HCT116 (cell line): ENCODE results near the gene KCNN3. TPM values are rescaled to one million over a fixed set of nuclear protein-coding genes. Genes with fewer than 3 reads are reported as not detected.

Experiments
- ATAC-seq: fragments of 200-7000 bp; cut with Tn5 transposase; 2 replicates; pipeline ENCODE4 v1.9.1; 2020; ENCODE audit warnings: mild to moderate bottlenecking, moderate library complexity
- BruUV-seq: library from RNA; stranded (reverse); fragments of 400-500 nt; replicated peaks from 2 replicates; lab custom pipeline; 2021; lab: Mats Ljungman, UMichigan
- CTCF ChIA-PET: fragments of 300-600 bp; sonication (Branson Sonifier 250); formaldehyde crosslinking; loops from one replicate; lab custom pipeline; 2021; ENCODE audit warnings: antibody characterized with exemption; lab: Charles Lee
- POLR2A ChIA-PET: fragments of 300-600, 350-600 bp; sonication (Branson Sonifier 250); formaldehyde crosslinking; loops from one replicate; lab custom pipeline; 2021; ENCODE audit warnings: antibody characterized with exemption; lab: Charles Lee
- RAD21 ChIA-PET, 2 experiments: fragments of 300-600 bp; sonication (Branson Sonifier 250); formaldehyde crosslinking; loops; one replicate each; lab custom pipeline; 2023; ENCODE audit warnings: low total read pairs in 2 of 2; ENCODE audit not compliant: uncharacterized antibody in 2 of 2, unreplicated experiment in 2 of 2, low non-redundant PET in 1 of 2; lab: Charles Lee
- DNase-seq: peaks from one replicate; pipeline ENCODE4 v3.0.0-alpha.2; 2010; ENCODE audit warnings: low read depth, low spot score
- H2AFZ ChIP-seq: fragments of 200-600 bp; shearing (Covaris generic), sonication (generic); 2 replicates; pipeline ENCODE4 v1.6.1; 2017; ENCODE audit warnings: low read depth, mixed run types, mixed read lengths, antibody characterized with exemption, low read length; ENCODE audit not compliant: poor library complexity, severe bottlenecking
- H3K27ac ChIP-seq: 2 replicates; pipeline ENCODE4 v1.5.1; 2012; ENCODE audit warnings: low read depth, low read length
- H3K27me3 ChIP-seq: fragments of 200-600 bp; sonication (generic); 2 replicates; pipeline ENCODE4 v1.6.1; 2016; ENCODE audit warnings: mixed run types, low read length, mixed read lengths; ENCODE audit not compliant: insufficient read depth
- H3K36me3 ChIP-seq, 2 experiments: fragments of 200-500 bp in 1 of 2; fragments of 200-600 bp in 1 of 2; sonication (Bioruptor generic) in 1 of 2; sonication (generic) in 1 of 2; 2 replicates each; pipeline versions ENCODE4 v1.5.1 to v1.6.1; 2014 to 2016; ENCODE audit warnings: low read length in 2 of 2, inconsistent platforms in 1 of 2, mixed read lengths in 1 of 2, mixed run types in 1 of 2; ENCODE audit not compliant: insufficient read depth in 2 of 2, control insufficient read depth in 1 of 2
- H3K4me1 ChIP-seq, 2 experiments: fragments of 200-600 bp in 1 of 2; sonication (generic) in 1 of 2; 2 replicates each; pipeline versions ENCODE4 v1.5.1 to v1.6.1; 2012 to 2017; ENCODE audit warnings: low read length in 2 of 2, inconsistent platforms in 1 of 2, mild to moderate bottlenecking in 1 of 2, mixed read lengths in 1 of 2, mixed run types in 1 of 2, moderate library complexity in 1 of 2; ENCODE audit not compliant: insufficient read depth in 2 of 2, control insufficient read depth in 1 of 2
- H3K4me2 ChIP-seq: fragments of 200-600 bp; sonication (generic); 2 replicates; pipeline ENCODE4 v1.6.1; 2017; ENCODE audit warnings: mixed run types, low read length, mixed read lengths
- H3K4me3 ChIP-seq, 2 experiments: fragments of 200-600 bp in 1 of 2; sonication (generic) in 1 of 2; replicated peaks in 1 of 2; 2 replicates each; pipeline ENCODE4 v1.5.1; 2011 to 2016; ENCODE audit warnings: low read length in 2 of 2, control low read depth in 1 of 2, low read depth in 1 of 2, mild to moderate bottlenecking in 1 of 2, mixed read lengths in 1 of 2, mixed run types in 1 of 2
- H3K79me2 ChIP-seq: fragments of 200-600 bp; sonication (generic); 2 replicates; pipeline ENCODE4 v1.6.1; 2017; ENCODE audit warnings: mild to moderate bottlenecking, mixed run types, low read length, moderate library complexity, mixed read lengths; ENCODE audit not compliant: insufficient read depth
- H3K9ac ChIP-seq: fragments of 200-600 bp; sonication (generic); 2 replicates; pipeline ENCODE4 v1.6.1; 2016; ENCODE audit warnings: low read length, mixed read lengths
- H3K9me2 ChIP-seq: fragments of 200-600 bp; sonication (generic), shearing (Covaris generic); 2 replicates; pipeline ENCODE4 v1.6.1; 2017; ENCODE audit warnings: mixed run types, mild to moderate bottlenecking, moderate library complexity; ENCODE audit not compliant: insufficient read depth
- H3K9me3 ChIP-seq, 2 experiments: fragments of 200-500 bp in 1 of 2; fragments of 200-600 bp in 1 of 2; sonication (Bioruptor generic) in 1 of 2; sonication (generic) in 1 of 2; 2 replicates each; pipeline ENCODE4 v1.6.1; 2014 to 2017; ENCODE audit warnings: low read length in 2 of 2, mixed read lengths in 2 of 2, inconsistent platforms in 1 of 2, low read depth in 1 of 2, mild to moderate bottlenecking in 1 of 2, mixed run types in 1 of 2, moderate library complexity in 1 of 2; ENCODE audit not compliant: control insufficient read depth in 1 of 2, insufficient read depth in 1 of 2
- H4K20me1 ChIP-seq: fragments of 200-600 bp; sonication (generic), shearing (Covaris generic); 2 replicates; pipeline ENCODE4 v1.6.1; 2017; ENCODE audit warnings: mixed run types, mild to moderate bottlenecking, moderate library complexity; ENCODE audit not compliant: insufficient read depth
- CBX3 ChIP-seq: IDR thresholded peaks from 2 replicates; pipeline ENCODE4 v1.6.1; 2012; ENCODE audit warnings: low read depth
- CEBPB ChIP-seq: IDR thresholded peaks from 2 replicates; pipeline ENCODE4 v1.6.1; 2012; ENCODE audit warnings: low read depth
- EGR1 ChIP-seq: IDR thresholded peaks from 2 replicates; pipeline ENCODE4 v1.6.1; 2012; ENCODE audit warnings: low read depth
- EZH2phosphoT487 ChIP-seq: fragments of 200-600 bp; IDR thresholded peaks from 2 replicates; pipeline ENCODE4 v1.6.1; 2018; ENCODE audit warnings: antibody characterized with exemption, borderline replicate concordance
- FOSL1 ChIP-seq: IDR thresholded peaks from 2 replicates; pipeline ENCODE4 v1.6.1; 2012; ENCODE audit warnings: low read depth
- POLR2A ChIP-seq: IDR thresholded peaks from 2 replicates; pipeline ENCODE4 v1.7.0; 2011; ENCODE audit warnings: borderline replicate concordance; ENCODE audit not compliant: insufficient read depth, insufficient read length; ENCODE audit errors: extremely low read depth
- RAD21 ChIP-seq: IDR thresholded peaks from 2 replicates; pipeline ENCODE4 v1.6.1; 2012; ENCODE audit warnings: low read depth, mild to moderate bottlenecking
- TCF7L2 ChIP-seq: IDR thresholded peaks from 2 replicates; pipeline ENCODE4 v1.7.0; 2011; ENCODE audit warnings: borderline replicate concordance, inconsistent platforms; ENCODE audit not compliant: insufficient read depth, insufficient read length; ENCODE audit errors: extremely low read depth
- YY1 ChIP-seq: IDR thresholded peaks from 2 replicates; pipeline ENCODE4 v1.6.1; 2011; ENCODE audit warnings: low read length, low read depth, moderate library complexity, mild to moderate bottlenecking; ENCODE audit not compliant: insufficient replicate concordance; ENCODE audit errors: extremely low read depth
- ZFX ChIP-seq: fragments of 450-650 bp; IDR thresholded peaks from 2 replicates; pipeline ENCODE4 v1.6.1; 2017
- intact Hi-C: fragments of 100-400 bp; cut with micrococcal nuclease; formaldehyde crosslinking; loops from 2 replicates; pipeline ENCODE4 v1.10.0; 2022
- total RNA-seq: library from RNA; stranded (reverse); gene quantifications from one replicate; pipeline ENCODE4 v1.2.1, GENCODE V29; 2021; ENCODE audit not compliant: unreplicated experiment
- TF ChIP-seq, protein P1 (sequence below): IDR thresholded peaks from 2 replicates; pipeline ENCODE4 v1.6.1; 2012
- TF ChIP-seq, protein P2 (sequence below), 3 experiments: fragments of 200-600 bp in 1 of 3; sonication (generic) in 1 of 3; IDR thresholded peaks in 2 of 3; conservative IDR thresholded peaks in 1 of 3; 2 replicates each; pipeline ENCODE4 v1.5.1; 2012 to 2017; ENCODE audit warnings: low read depth in 2 of 3, low read length in 2 of 3, antibody characterized with exemption in 1 of 3, borderline replicate concordance in 1 of 3, control low read depth in 1 of 3, mild to moderate bottlenecking in 1 of 3, mixed read lengths in 1 of 3, mixed run types in 1 of 3, moderate library complexity in 1 of 3; ENCODE audit not compliant: insufficient read depth in 1 of 3

Gene KCNN3
- total RNA-seq, 1 experiment from 2014 or later = 1.1 TPM

DNA sequence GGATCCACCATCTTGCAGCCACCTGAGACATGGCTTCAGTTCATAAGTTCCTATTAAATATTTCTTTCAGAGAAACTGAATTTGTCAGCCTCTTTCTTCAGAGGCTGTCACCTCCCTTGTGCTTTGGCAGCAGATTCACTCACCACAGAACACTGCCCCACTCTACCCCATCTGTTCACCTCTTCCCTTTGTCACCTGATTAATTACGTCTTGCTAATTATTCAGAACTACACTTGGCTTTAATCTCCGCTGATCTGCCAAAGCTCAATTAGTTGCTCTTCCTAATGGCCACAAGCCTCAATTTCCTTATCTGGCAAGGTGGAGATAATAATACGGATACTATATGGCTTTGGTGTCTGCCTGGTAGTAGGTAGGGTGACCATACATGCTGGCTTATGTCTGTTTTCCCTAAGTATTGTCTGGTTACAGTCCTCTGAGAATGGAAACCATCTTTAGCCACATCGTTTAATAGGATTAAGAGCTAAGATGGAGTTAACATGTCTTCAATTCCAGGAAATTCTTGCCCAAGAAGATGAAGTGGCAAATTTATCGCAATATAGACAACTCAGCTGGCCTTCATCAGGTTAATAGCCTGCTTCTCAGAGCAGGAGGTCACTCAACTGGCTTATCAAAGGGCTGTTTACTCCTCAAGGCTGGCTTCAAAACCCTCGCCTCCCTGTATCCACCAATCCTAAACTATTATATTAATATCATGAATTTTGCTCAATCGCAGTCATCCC lies 203.9 kb downstream of the KCNN3 start:
- Histone ChIP-seq H3K27ac (no peak overlapping the region), H3K9ac (no peak overlapping the region), H3K9me3 (no peaks in the 10 kb centered on the region), H3K79me2 (no peaks in the 10 kb centered on the region), H3K4me1 (peaks cover 0 to 3% of the 10 kb centered on the region in 2 experiments; a peak in 1 of 4 replicates), H3K9me2 (no peaks in the 10 kb centered on the region), H3K27me3 (no peaks in the 10 kb centered on the region), H4K20me1 (no peaks in the 10 kb centered on the region), H2AFZ (no peak overlapping the region), H3K36me3 (no peaks in the 10 kb centered on the region), H3K4me2 (no peak overlapping the region), H3K4me3 (no peak overlapping the region)
- BruUV-seq = no TSS peak
- ATAC-seq = no peak
- TF ChIP-seq, protein P1, sequence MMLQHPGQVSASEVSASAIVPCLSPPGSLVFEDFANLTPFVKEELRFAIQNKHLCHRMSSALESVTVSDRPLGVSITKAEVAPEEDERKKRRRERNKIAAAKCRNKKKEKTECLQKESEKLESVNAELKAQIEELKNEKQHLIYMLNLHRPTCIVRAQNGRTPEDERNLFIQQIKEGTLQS = no peak
- no peak for TF ChIP-seq ZFX
- no peak for TF ChIP-seq POLR2A
- no peak for TF ChIP-seq FOSL1
- no peak for TF ChIP-seq CEBPB
- no peak for TF ChIP-seq YY1
- TF ChIP-seq EGR1 = no peak
- TF ChIP-seq TCF7L2 = no peak
- ChIA-PET POLR2A (no interaction called here), RAD21 (no interaction called here), CTCF (interaction anchor here (1.0 to 1.2 kb wide), 2 partner anchors 107 to 270 kb away, joined by 3 read pairs; partner anchors contain the start of gene PMVK)
- intact Hi-C loops = loop anchor here (5.0 to 10.0 kb wide), 3 partner anchors 101 to 396 kb away; partner anchors contain the start of genes CHRNB2 and EFNA4
- DNase-seq = no peak

DNA sequence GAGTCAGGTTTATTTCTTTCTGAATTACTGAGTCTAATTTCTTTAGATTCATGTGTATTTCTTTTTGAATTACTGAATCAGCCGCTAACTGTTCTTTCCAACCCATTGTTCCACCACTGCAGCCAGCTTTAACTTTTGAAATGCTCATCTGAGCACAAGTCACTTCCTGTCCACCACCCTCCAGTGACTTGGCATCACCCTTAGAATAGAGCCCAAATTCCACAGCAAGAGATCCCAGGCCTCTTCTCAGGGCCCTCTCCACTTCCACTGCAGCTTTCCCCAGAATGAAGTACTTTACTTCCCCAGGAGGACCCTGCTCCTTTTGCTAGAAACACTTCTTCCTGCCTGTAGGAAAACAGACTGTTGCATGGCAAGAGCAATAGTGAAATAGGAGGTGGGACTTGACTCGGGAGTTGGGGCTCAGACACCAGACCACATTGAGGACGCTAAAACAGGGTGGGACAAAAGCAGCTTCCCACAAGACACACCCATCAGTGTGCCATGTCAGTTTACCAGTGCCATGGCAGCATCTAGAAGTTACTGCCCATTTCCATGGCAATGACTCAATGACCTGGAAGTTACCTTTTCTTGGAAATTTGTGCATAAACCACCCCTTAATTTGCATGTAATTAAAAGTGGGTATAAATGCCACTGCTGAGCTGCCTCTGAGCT lies 205.6 kb downstream of the KCNN3 start:
- no peaks in the 10 kb centered on the region for H3K9me3 ChIP-seq
- H3K9ac ChIP-seq = no peak overlapping the region
- no peaks in the 10 kb centered on the region for H3K27me3 ChIP-seq
- H3K9me2 ChIP-seq = no peaks in the 10 kb centered on the region
- BruUV-seq = no TSS peak
- no peak overlapping the region for H3K4me2 ChIP-seq
- no peaks in the 10 kb centered on the region for H3K36me3 ChIP-seq
- no peak overlapping the region for H3K27ac ChIP-seq
- no peaks in the 10 kb centered on the region for H3K79me2 ChIP-seq
- ChIA-PET CTCF (interaction anchor here (1.0 to 1.5 kb wide), 4 partner anchors 15 to 214 kb away, joined by 3 to 10 read pairs (median 5); no protein-coding TSS in a partner anchor), POLR2A (interaction anchor here (1.1 kb wide), 1 partner anchor 56 kb away, joined by 3 read pairs; no protein-coding TSS in a partner anchor), RAD21 (no interaction called here)
- H3K4me3 ChIP-seq = no peak overlapping the region
- DNase-seq = no peak
- no peaks in the 10 kb centered on the region for H4K20me1 ChIP-seq
- H2AFZ ChIP-seq = no peak overlapping the region
- intact Hi-C loops = loop anchor here (5.0 to 10.0 kb wide), 3 partner anchors 100 to 398 kb away; partner anchors contain the start of genes CHRNB2 and EFNA4
- H3K4me1 ChIP-seq = no peaks in the 10 kb centered on the region
- ATAC-seq = no peak
- TF ChIP-seq EZH2phosphoT487 (no peak), ZFX (no peak), RAD21 (no peak), CBX3 (no peak)
- TF ChIP-seq, protein P2, sequence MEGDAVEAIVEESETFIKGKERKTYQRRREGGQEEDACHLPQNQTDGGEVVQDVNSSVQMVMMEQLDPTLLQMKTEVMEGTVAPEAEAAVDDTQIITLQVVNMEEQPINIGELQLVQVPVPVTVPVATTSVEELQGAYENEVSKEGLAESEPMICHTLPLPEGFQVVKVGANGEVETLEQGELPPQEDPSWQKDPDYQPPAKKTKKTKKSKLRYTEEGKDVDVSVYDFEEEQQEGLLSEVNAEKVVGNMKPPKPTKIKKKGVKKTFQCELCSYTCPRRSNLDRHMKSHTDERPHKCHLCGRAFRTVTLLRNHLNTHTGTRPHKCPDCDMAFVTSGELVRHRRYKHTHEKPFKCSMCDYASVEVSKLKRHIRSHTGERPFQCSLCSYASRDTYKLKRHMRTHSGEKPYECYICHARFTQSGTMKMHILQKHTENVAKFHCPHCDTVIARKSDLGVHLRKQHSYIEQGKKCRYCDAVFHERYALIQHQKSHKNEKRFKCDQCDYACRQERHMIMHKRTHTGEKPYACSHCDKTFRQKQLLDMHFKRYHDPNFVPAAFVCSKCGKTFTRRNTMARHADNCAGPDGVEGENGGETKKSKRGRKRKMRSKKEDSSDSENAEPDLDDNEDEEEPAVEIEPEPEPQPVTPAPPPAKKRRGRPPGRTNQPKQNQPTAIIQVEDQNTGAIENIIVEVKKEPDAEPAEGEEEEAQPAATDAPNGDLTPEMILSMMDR (IDR thresholded peaks at IDR 0.05 in 2 of 3, conservative IDR thresholded peaks at IDR 0.05 in 1 of 3; ENCODE audit: borderline replicate concordance in 1 of 3, insufficient read depth in 1 of 3, low read depth in 2 of 3, low read length in 2 of 3) = no peak
- TF ChIP-seq, protein P1 = no peak
